Heart right ventricle (tissue), 16 donors: ENCODE measurements around the gene ADGRD1. TPM values are rescaled to one million over a fixed set of nuclear protein-coding genes. Genes with fewer than 3 reads are reported as not detected.
A peak's percentile ranks its signal among the peaks of the same experiment; 100 is the strongest.

Experiments used
- ATAC-seq, 8 donors: fragments of 200-7000 bp; cut with Tn5 transposase; one replicate each; pipeline ENCODE4 v1.9.1; 2020; ENCODE audit warnings: mild to moderate bottlenecking in 8 of 8, moderate library complexity in 8 of 8, moderate number of reproducible peaks in 1 of 8
- DNase-seq, 2 donors: peaks; one replicate each; pipeline ENCODE4 v3.0.0-alpha.2; 2020
- H3K27ac ChIP-seq, 10 donors: fragments of 200-600 bp; sonication (generic) in 2 of 10; one replicate each; pipeline versions ENCODE4 v1.5.0 to v1.8.0; 2020 to 2022; ENCODE audit warnings: mild to moderate bottlenecking in 3 of 10
- H3K27me3 ChIP-seq, 7 donors: fragments of 200-600 bp; one replicate each; pipeline ENCODE4 v1.8.0; 2021 to 2022; ENCODE audit warnings: mild to moderate bottlenecking in 2 of 7
- H3K36me3 ChIP-seq, 9 donors: fragments of 200-600 bp; sonication (generic) in 1 of 9; one replicate each; pipeline versions ENCODE4 v1.5.0 to v1.8.0; 2020 to 2022; ENCODE audit warnings: mild to moderate bottlenecking in 2 of 9
- H3K4me1 ChIP-seq, 9 donors: fragments of 200-600 bp; sonication (generic) in 1 of 9; one replicate each; pipeline versions ENCODE4 v1.5.0 to v1.8.0; 2020 to 2022; ENCODE audit warnings: mild to moderate bottlenecking in 4 of 9
- H3K4me3 ChIP-seq, 10 donors: fragments of 200-600 bp; sonication (generic) in 2 of 10; one replicate each; pipeline versions ENCODE4 v1.5.0 to v1.8.0; 2020 to 2022; ENCODE audit warnings: mild to moderate bottlenecking in 7 of 10, moderate library complexity in 2 of 10
- H3K9me3 ChIP-seq, 11 donors: fragments of 200-600 bp in 10 of 11; sonication (generic) in 2 of 11; one replicate each; pipeline versions ENCODE4 v1.5.0 to v1.8.0; 2013 to 2022; ENCODE audit warnings: mild to moderate bottlenecking in 2 of 11, control low read depth in 1 of 11, moderate library complexity in 1 of 11
- CTCF ChIP-seq, 9 donors: fragments of 200-600 bp; sonication (generic) in 2 of 9; IDR thresholded peaks; one replicate each; pipeline versions ENCODE4 v1.5.0 to v1.8.0; 2021 to 2022; ENCODE audit warnings: antibody characterized with exemption in 9 of 9, mild to moderate bottlenecking in 5 of 9, moderate library complexity in 1 of 9
- WGBS, 2 donors: extraction: QIAGEN DNeasy Blood & Tissue Kit; methylation state at CpG; one replicate each; pipeline ENCODE4 v1.1.7; 2013; ENCODE audit warnings: inconsistent platforms in 1 of 2; 5-methylcytosine and 5-hydroxymethylcytosine counted together
- intact Hi-C, 10 donors: fragments of 100-400 bp; cut with DNase I; formaldehyde crosslinking; loops; one replicate each; pipeline versions ENCODE4 v1.11.1 to v1.14.2; 2022
- polyA plus RNA-seq, 2 donors: library from polyadenylated mRNA; stranded (reverse); fragments of 200-250 nt; gene quantifications; one replicate each; pipeline ENCODE4 v1.2.3, GENCODE V29; 2013
- total RNA-seq, 10 donors: library from RNA; stranded (reverse); fragmentation: NEBNext Ultra II Directional in 3 of 10; extraction: Animal tissue kit (Norgen Biotek cat#: 25700) in 3 of 10; gene quantifications; one replicate each; pipeline versions ENCODE4 v1.2.1 to v1.2.4, GENCODE V29; 2021 to 2023
- donor health status: Arrhythmogenic right ventricular cardiomyopathy.
- donor health status: ischemic (EF 13 %, LVEDD 7.1; RV severe dilation, severe dysfunction).
- donor health status: healthy with polysubstance abuse.
- donor health status: DM: no; HTN: yes; CAD: no.
- donor health status: DM: no; HTN: no; CAD: no.
- donor health status: ischemic (EF 25% LVEDD 6.9; RV normal size, moderate dysfunction).
- donor health status: ischemic (EF 25% LVEDD 5.7; RV mildly dilated, moderate dysfunction).
- donor health status: healthy.
- donor health status: DM: yes; HTN: yes; CAD: no.
- donor health status: Ischemic cardiomyopathy.
- donor health status: ischemic (EF 35%, LVEDD 5.7; RV mildly dilated, moderate dysfunction).
- donor health status: nonischemic (EF 11% LVEDD 7.7; RV severe dilation, severe dysfunction).
- donor health status: DM: yes; HTN: yes; CAD: no.
- donor health status: PGD.
- donor health status: ischemic (EF 29% LVEDD 5.4; RV normal size, mild dysfunction).
- donor health status: nonischemic (EF 23%, LVEDD 6.1; RV moderate dilation, normal function).

ADGRD1 gene
- total and polyA plus RNA-seq, 12 donors, result 16.8 to 157 (median 69.7) TPM

DNA sequence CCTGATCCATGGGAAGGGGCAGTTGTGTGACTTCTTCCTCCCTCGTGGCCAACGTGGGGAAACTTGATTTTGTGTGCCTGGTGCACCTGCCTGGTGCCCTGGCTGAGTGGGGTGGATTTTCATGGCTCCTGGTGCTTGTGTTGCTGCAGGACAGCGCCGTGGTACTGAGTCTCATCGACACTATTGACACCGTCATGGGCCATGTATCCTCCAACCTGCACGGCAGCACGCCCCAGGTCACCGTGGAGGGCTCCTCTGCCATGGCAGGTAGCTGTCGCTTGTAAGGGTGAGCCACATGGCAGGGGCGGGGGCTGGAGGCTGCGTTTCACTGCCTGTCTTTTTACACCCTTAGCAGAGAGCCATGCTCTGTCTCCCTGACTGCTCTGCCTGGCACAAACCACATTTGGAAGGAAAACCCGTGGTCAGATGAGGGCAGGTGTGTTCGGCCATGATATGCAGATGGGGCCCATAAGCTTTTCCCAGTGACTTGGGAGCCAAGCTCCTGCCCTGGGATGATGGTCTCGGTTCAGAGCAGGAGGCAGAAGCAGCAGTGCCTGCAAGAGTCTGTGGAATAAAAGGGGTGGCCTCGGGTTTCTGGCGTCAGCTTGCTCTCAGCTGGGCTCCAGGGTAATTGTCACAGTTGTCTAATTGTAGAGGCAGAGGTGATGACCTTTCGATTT lies 49.5 kb downstream of the ADGRD1 start:
- H3K4me3 ChIP-seq, result peak overlapping the region in 1 of 10 donors; percentile 20
- intact Hi-C loops, result loop anchor here in 1 of 10 donors (2.0 kb wide), 1 partner anchor 38 kb away; no protein-coding TSS in a partner anchor
- peak overlapping the region in 9 of 10 donors; percentile 18 to 86 (median 71) for H3K27ac ChIP-seq
- no peaks in the 10 kb centered on the region for H3K27me3 ChIP-seq
- no peak for TF ChIP-seq CTCF (IDR thresholded peaks at IDR 0.05)
- 84 to 88% methylated on average over 18 of the region's 18 CpGs for WGBS, 2 donors
- H3K36me3 ChIP-seq, result peaks cover 0 to 61% (median 3%) of the 10 kb centered on the region in 9 donors
- peaks cover 5 to 50% (median 38%) of the 10 kb centered on the region in 9 donors for H3K4me1 ChIP-seq
- ATAC-seq (no peak), DNase-seq (no peak)
- H3K9me3 ChIP-seq, result peaks cover 0 to 4% (median 0%) of the 10 kb centered on the region in 11 donors

DNA sequence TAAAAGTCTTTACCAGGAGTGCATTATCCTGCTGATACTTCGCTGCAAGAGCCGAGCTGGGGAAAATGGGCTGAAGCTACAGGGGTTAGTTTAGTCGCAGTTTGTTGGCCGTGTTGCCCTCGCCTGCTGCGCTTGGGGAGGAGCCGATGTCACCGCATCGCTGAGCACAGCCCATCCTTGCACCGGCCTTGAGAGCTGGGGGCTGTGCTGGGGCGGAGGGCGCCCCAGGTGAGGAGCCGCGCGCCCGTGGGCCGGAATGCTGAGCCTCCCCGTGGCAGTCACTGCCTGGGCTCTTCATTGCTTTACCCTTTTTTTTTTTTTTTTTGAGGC lies 50.0 kb downstream of the ADGRD1 start:
- no peaks in the 10 kb centered on the region for H3K27me3 ChIP-seq
- peaks cover 0 to 56% (median 3%) of the 10 kb centered on the region in 9 donors for H3K36me3 ChIP-seq
- no peak overlapping the region for H3K27ac ChIP-seq
- ATAC-seq, result no peak
- peaks cover 0 to 4% (median 0%) of the 10 kb centered on the region in 11 donors for H3K9me3 ChIP-seq
- no peak for TF ChIP-seq CTCF (IDR thresholded peaks at IDR 0.05)
- intact Hi-C loops, result loop anchor here in 1 of 10 donors (2.0 kb wide), 1 partner anchor 39 kb away; no protein-coding TSS in a partner anchor
- H3K4me3 ChIP-seq, result peak overlapping the region in 1 of 10 donors; percentile 20
- no peak for DNase-seq
- 75 to 77% methylated on average over 18 of the region's 18 CpGs for WGBS, 2 donors
- H3K4me1 ChIP-seq, result peaks cover 5 to 54% (median 38%) of the 10 kb centered on the region in 9 donors

- Histone ChIP-seq H3K4me3 (peak overlapping the region in 2 of 10 donors; percentile 17 to 20), H3K9me3 (peaks cover 0 to 4% (median 0%) of the 10 kb centered on the region in 11 donors), H3K36me3 (peaks cover 0 to 54% (median 3%) of the 10 kb centered on the region in 9 donors), H3K27ac (no peak overlapping the region), H3K4me1 (peaks cover 5 to 54% (median 38%) of the 10 kb centered on the region in 9 donors), H3K27me3 (no peaks in the 10 kb centered on the region)
- TF ChIP-seq CTCF (IDR thresholded peaks at IDR 0.05), result no peak
- DNase-seq, result no peak
- 71 to 77% methylated on average over 22 of the region's 22 CpGs for WGBS, 2 donors
- intact Hi-C loops, result no loop called here
- no peak for ATAC-seq
Measured at GRCh38 chr12:131004166-131004565, 50.5 kb downstream of the ADGRD1 start.

GRCh38 chr12:131005161-131006035 lies 51.7 kb downstream of the ADGRD1 start:
- ATAC-seq (no peak), DNase-seq (no peak)
- H3K9me3 ChIP-seq, result peaks cover 0 to 4% (median 0%) of the 10 kb centered on the region in 11 donors
- intact Hi-C loops, result loop anchor here in 4 of 10 donors (2.0 to 5.0 kb wide), 3 partner anchors 45 to 53 kb away; partner anchors contain the start of gene ADGRD1 (in 2 of the 4)
- TF ChIP-seq CTCF (IDR thresholded peaks at IDR 0.05), result no peak
- H3K27ac ChIP-seq, result peak overlapping the region in 2 of 10 donors; percentile 16 to 49
- peaks cover 0 to 58% (median 3%) of the 10 kb centered on the region in 9 donors for H3K36me3 ChIP-seq
- peaks cover 5 to 60% (median 38%) of the 10 kb centered on the region in 9 donors for H3K4me1 ChIP-seq
- H3K27me3 ChIP-seq, result no peaks in the 10 kb centered on the region
- H3K4me3 ChIP-seq, result no peak overlapping the region
- WGBS, 2 donors, result 79 to 84% methylated on average over 18 of the region's 18 CpGs
